Measurements from ENCODE around the gene CD160. TPM values are rescaled to one million over a fixed set of nuclear protein-coding genes. Genes with fewer than 3 reads are reported as not detected.

Gene CD160
- total RNA-seq, 1 experiment from 2014 or later: not detected

GRCh38 chr1:145778146-145778540 lies 58.8 kb downstream of the CD160 start:
- no peak overlapping the region for H3K27ac Mint-ChIP-seq (ENCODE audit: low read depth, unreplicated experiment)
- H3K36me3 Mint-ChIP-seq (ENCODE audit: insufficient read depth, unreplicated experiment): peaks cover 39% of the 10 kb centered on the region
- peaks cover 24% of the 10 kb centered on the region for H3K4me1 Mint-ChIP-seq (ENCODE audit: insufficient read depth, unreplicated experiment)
- POLR2A ChIA-PET: interaction anchor here (0.6 to 1.1 kb wide), 3 partner anchors 26 to 182 kb away, joined by 3 read pairs; partner anchors contain the start of gene PIAS3
- no peaks in the 10 kb centered on the region for H3K9me3 Mint-ChIP-seq (ENCODE audit: unreplicated experiment)
- CTCF ChIA-PET: interaction anchor here (1.2 to 1.7 kb wide), 2 partner anchors 113 to 133 kb away, joined by 4 read pairs; no protein-coding TSS in a partner anchor
- no peaks in the 10 kb centered on the region for H3K27me3 Mint-ChIP-seq (ENCODE audit: insufficient read depth, unreplicated experiment)
- no TSS peak for BruUV-seq (replicated peaks)
- no peak for DNase-seq (ENCODE audit: unreplicated experiment)
- intact Hi-C loops (cut with micrococcal nuclease): no loop called here
- no peak for TF ChIP-seq CTCF (IDR thresholded peaks at IDR 0.05; ENCODE audit: unreplicated experiment)
- no peak overlapping the region for H3K4me3 Mint-ChIP-seq (ENCODE audit: unreplicated experiment)

GRCh38 chr1:145782272-145783099 lies 63.2 kb downstream of the CD160 start:
- DNase-seq (ENCODE audit: unreplicated experiment): peak; percentile 95
- no TSS peak for BruUV-seq (replicated peaks)
- CTCF ChIA-PET: interaction anchor here (0.6 to 1.8 kb wide), 5 partner anchors 9 to 112 kb away, joined by 3 to 9 read pairs (median 3); no protein-coding TSS in a partner anchor
- intact Hi-C loops (cut with micrococcal nuclease): loop anchor here (5.0 kb wide), 1 partner anchor 40 kb away; the partner anchor contains the start of genes POLR3C and RNF115
- no peaks in the 10 kb centered on the region for H3K27me3 Mint-ChIP-seq (ENCODE audit: insufficient read depth, unreplicated experiment)
- peaks cover 43% of the 10 kb centered on the region for H3K36me3 Mint-ChIP-seq (ENCODE audit: insufficient read depth, unreplicated experiment)
- no peak for TF ChIP-seq CTCF (IDR thresholded peaks at IDR 0.05; ENCODE audit: unreplicated experiment)
- H3K27ac Mint-ChIP-seq (ENCODE audit: low read depth, unreplicated experiment): peak overlapping the region; percentile 95
- peak overlapping the region; percentile 42 for H3K4me3 Mint-ChIP-seq (ENCODE audit: unreplicated experiment)
- peaks cover 46% of the 10 kb centered on the region for H3K4me1 Mint-ChIP-seq (ENCODE audit: insufficient read depth, unreplicated experiment)
- POLR2A ChIA-PET: interaction anchor here (0.6 to 5.7 kb wide), 11 partner anchors 10 to 181 kb away, joined by 3 to 68 read pairs (median 6); partner anchors contain the start of genes PIAS3, POLR3C and RNF115
- H3K9me3 Mint-ChIP-seq (ENCODE audit: unreplicated experiment): no peaks in the 10 kb centered on the region

- no peak overlapping the region for H3K27ac Mint-ChIP-seq (ENCODE audit: low read depth, unreplicated experiment)
These were observed 65.1 kb downstream of the CD160 start for GRCh38 chr1:145784409-145784808.

More at GRCh38 chr1:145784409-145784808, 65.1 kb downstream of the CD160 start:
- no peak for TF ChIP-seq CTCF (IDR thresholded peaks at IDR 0.05; ENCODE audit: unreplicated experiment)
- DNase-seq (ENCODE audit: unreplicated experiment): no peak
- Mint-ChIP-seq H3K9me3 (ENCODE audit: unreplicated experiment) (no peaks in the 10 kb centered on the region), H3K4me1 (ENCODE audit: insufficient read depth, unreplicated experiment) (peaks cover 46% of the 10 kb centered on the region), H3K36me3 (ENCODE audit: insufficient read depth, unreplicated experiment) (peaks cover 43% of the 10 kb centered on the region), H3K27me3 (ENCODE audit: insufficient read depth, unreplicated experiment) (no peaks in the 10 kb centered on the region), H3K4me3 (ENCODE audit: unreplicated experiment) (no peak overlapping the region)
- no TSS peak for BruUV-seq (replicated peaks)
- intact Hi-C loops (cut with micrococcal nuclease): loop anchor here (5.0 kb wide), 1 partner anchor 38 kb away; the partner anchor contains the start of genes POLR3C and RNF115
- CTCF ChIA-PET: interaction anchor here (0.6 to 1.4 kb wide), 4 partner anchors 8 to 125 kb away, joined by 3 to 4 read pairs (median 3); no protein-coding TSS in a partner anchor
- POLR2A ChIA-PET: interaction anchor here (1.0 to 5.7 kb wide), 3 partner anchors 18 to 74 kb away, joined by 3 to 68 read pairs (median 24); partner anchors contain the start of genes PIAS3, POLR3C and RNF115

Measured in MCF 10A (cell line).